PFSK-1 (cell line): ENCODE results near the gene CKAP4.

Experiments used
- FOXP2 ChIP-seq: optimal IDR thresholded peaks from 2 replicates; pipeline ENCODE3; 2011; ENCODE audit warnings: borderline replicate concordance, control low read depth, inconsistent platforms; ENCODE audit not compliant: insufficient read depth; ENCODE audit errors: extremely low read length, extremely low read depth
- POLR2AphosphoS5 ChIP-seq: IDR thresholded peaks from 2 replicates; pipeline ENCODE4 v1.6.1; 2012; ENCODE audit warnings: low read depth, mild to moderate bottlenecking, control low read depth, low read length, moderate library complexity
- REST ChIP-seq, 2 experiments: IDR thresholded peaks; 2 replicates each; pipeline versions ENCODE4 v1.6.1 to v1.8.0; 2011 to 2012; ENCODE audit warnings: low read depth in 2 of 2, low read length in 2 of 2, control low read depth in 1 of 2, inconsistent platforms in 1 of 2, mild to moderate bottlenecking in 1 of 2, moderate library complexity in 1 of 2; ENCODE audit not compliant: insufficient read depth in 1 of 2
- SIN3A ChIP-seq: IDR thresholded peaks from 2 replicates; pipeline ENCODE4 v1.6.1; 2012; ENCODE audit warnings: mild to moderate bottlenecking, low read length, moderate library complexity, borderline replicate concordance; ENCODE audit not compliant: insufficient read depth
- TAF1 ChIP-seq: IDR thresholded peaks from 2 replicates; pipeline ENCODE4 v1.6.1; 2012; ENCODE audit warnings: low read length, control low read depth, borderline replicate concordance; ENCODE audit not compliant: insufficient read depth

CKAP4 gene

DNA sequence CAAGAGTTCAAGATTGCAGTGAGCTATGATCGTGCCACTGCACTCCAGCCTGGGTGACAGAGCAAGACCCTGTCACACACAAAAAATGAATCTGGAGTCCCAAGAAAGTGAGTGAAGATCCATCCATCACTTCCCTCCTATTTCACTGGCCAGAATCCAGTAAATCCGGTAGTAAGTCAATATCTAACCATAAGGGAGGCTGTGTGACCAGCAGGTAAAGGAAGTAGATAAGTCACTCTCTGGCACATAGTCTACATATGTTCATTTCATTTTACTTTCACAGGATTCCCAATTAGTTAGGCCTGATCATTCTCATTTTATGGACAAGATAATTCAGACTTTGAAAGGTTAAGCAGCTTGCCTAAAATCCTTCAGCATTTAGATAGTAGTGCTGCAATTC is 42.8 kb upstream of the CKAP4 start:
- TF ChIP-seq POLR2AphosphoS5 (no peak), REST (IDR thresholded peaks at IDR 0.05; ENCODE audit: insufficient read depth in 1 of 2, low read depth in 2 of 2, low read length in 2 of 2) (no peak), FOXP2 (no peak), TAF1 (no peak), SIN3A (no peak)

DNA sequence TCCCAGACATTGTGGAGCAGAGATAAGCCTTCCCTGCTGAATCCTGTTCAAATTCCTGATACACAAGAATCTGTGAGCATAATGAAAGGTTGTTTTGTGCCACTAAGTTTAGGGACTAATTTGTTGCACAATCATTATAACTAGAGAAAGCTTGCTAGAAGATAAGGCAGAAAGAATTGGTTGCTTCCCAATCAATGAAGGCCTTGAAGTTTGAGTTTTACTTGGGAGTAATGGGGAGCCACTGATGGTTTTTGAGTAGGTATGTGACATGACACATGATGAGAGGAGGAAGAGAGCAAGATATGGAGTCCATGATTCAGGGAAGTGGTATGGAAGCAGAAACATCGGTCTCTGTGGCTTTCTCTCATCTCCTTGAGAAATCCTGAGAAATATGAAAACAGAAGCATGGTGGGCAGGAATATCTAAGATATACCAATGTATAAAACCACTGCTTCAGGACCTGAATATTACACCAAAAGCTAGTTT is 41.4 kb upstream of the CKAP4 start:
- TF ChIP-seq SIN3A = no peak
- no peak for TF ChIP-seq REST (IDR thresholded peaks at IDR 0.05; ENCODE audit: insufficient read depth in 1 of 2, low read depth in 2 of 2, low read length in 2 of 2)
- TF ChIP-seq TAF1 = no peak
- no peak for TF ChIP-seq FOXP2
- TF ChIP-seq POLR2AphosphoS5 = no peak

GRCh38 chr12:106288494-106289195 is 40.8 kb upstream of the CKAP4 start:
- TF ChIP-seq POLR2AphosphoS5 (no peak), SIN3A (no peak), FOXP2 (no peak), TAF1 (no peak), REST (IDR thresholded peaks at IDR 0.05; ENCODE audit: insufficient read depth in 1 of 2, low read depth in 2 of 2, low read length in 2 of 2) (no peak)

GRCh38 chr12:106288101-106288493 is 40.3 kb upstream of the CKAP4 start:
- TF ChIP-seq REST (IDR thresholded peaks at IDR 0.05; ENCODE audit: insufficient read depth in 1 of 2, low read depth in 2 of 2, low read length in 2 of 2) (no peak), TAF1 (no peak), POLR2AphosphoS5 (no peak)
